Thymus (tissue), 11 donors: Measurements from ENCODE around the gene PLPPR4. TPM values are rescaled to one million over a fixed set of nuclear protein-coding genes. Genes with fewer than 3 reads are reported as not detected.

ENCODE experiments used
- DNase-seq, 9 donors: peaks; one replicate each; pipeline ENCODE4 v3.0.0-alpha.2; 2013; ENCODE audit warnings: low spot score in 9 of 9, low read depth in 6 of 9, missing footprints in 1 of 9
- H3K27ac ChIP-seq, 2 donors: one replicate each; pipeline ENCODE4 v1.5.1; 2013; ENCODE audit warnings: control low read depth in 1 of 2, low read depth in 1 of 2, low read length in 1 of 2, mild to moderate bottlenecking in 1 of 2, moderate library complexity in 1 of 2
- H3K27me3 ChIP-seq, 2 donors: one replicate each; pipeline ENCODE4 v1.5.1; 2013; ENCODE audit warnings: low read length in 1 of 2; ENCODE audit not compliant: control insufficient read depth in 2 of 2, insufficient read depth in 1 of 2
- H3K36me3 ChIP-seq, 2 donors: one replicate each; pipeline ENCODE4 v1.5.1; 2013; ENCODE audit warnings: low read length in 1 of 2, mild to moderate bottlenecking in 1 of 2, moderate library complexity in 1 of 2; ENCODE audit not compliant: control insufficient read depth in 2 of 2, insufficient read depth in 2 of 2
- H3K4me1 ChIP-seq, 2 donors: one replicate each; pipeline ENCODE4 v1.5.1; 2013; ENCODE audit warnings: low read length in 2 of 2; ENCODE audit not compliant: control insufficient read depth in 2 of 2, insufficient read depth in 2 of 2
- H3K4me3 ChIP-seq, 2 donors: one replicate each; pipeline ENCODE4 v1.5.1; 2013; ENCODE audit warnings: low read length in 2 of 2, control low read depth in 1 of 2, mild to moderate bottlenecking in 1 of 2
- H3K9me3 ChIP-seq, 2 donors: one replicate each; pipeline ENCODE4 v1.5.1; 2013; ENCODE audit warnings: low read length in 1 of 2, mild to moderate bottlenecking in 1 of 2; ENCODE audit not compliant: control insufficient read depth in 2 of 2, insufficient read depth in 1 of 2
- WGBS: extraction: QIAGEN DNeasy Blood & Tissue Kit; methylation state at CpG from one replicate; pipeline ENCODE4 v1.1.7; 2013; 5-methylcytosine and 5-hydroxymethylcytosine counted together
- polyA plus RNA-seq: library from polyadenylated mRNA; stranded (reverse); fragments of 200-250 nt; gene quantifications from one replicate; pipeline ENCODE4 v1.2.3, GENCODE V29; 2013
- total RNA-seq: library from RNA; stranded (reverse); fragments of 120-200 nt; gene quantifications from one replicate; pipeline ENCODE4 v1.2.4, GENCODE V29; 2013
- donor health status: healthy.

Gene PLPPR4
- total and polyA plus RNA-seq, 2 donors: 0.30 to 0.42 TPM

DNA sequence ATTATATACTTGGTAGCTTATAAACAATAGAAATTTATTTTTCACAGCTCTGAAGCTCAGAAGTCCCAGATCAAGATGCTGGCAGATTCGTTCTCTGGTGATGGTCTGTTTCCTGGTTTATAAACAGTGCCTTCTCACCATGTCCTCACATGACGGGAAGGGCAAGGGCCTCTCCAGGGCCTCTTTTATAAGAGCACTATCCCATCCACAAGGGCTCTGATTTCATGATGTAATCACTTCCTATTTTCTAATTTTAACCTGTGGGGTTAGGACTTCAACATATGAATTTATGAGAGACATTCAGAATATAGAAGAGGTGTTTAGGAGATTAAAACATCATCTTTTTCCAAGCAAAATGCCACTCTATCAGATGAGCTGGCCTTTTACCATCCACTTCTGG is 32.1 kb upstream of the PLPPR4 start:
- 72% methylated on average over 2 of the region's 2 CpGs for WGBS
- Histone ChIP-seq H3K36me3 (no peaks in the 10 kb centered on the region), H3K4me1 (no peaks in the 10 kb centered on the region), H3K27me3 (no peaks in the 10 kb centered on the region), H3K27ac (no peak overlapping the region), H3K4me3 (no peak overlapping the region), H3K9me3 (no peaks in the 10 kb centered on the region)
- DNase-seq: no peak

DNA sequence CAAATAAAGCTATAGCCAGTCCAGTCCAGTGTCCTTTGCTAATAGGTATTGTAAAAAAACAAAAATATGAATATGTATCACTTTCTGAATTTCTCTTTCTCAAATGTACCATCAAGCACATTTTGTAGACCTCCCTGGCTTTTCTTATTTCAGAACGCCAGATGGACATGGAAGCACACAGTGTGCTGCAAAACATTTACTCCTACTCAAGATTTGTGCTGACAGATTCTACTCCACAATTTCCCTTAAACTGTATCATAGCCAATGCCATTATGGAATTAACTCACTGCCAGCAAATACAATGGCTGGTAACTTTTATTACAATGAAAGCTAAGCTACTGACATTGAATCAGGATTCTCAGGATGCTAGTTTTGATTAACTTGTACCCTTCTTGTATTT is 30.8 kb upstream of the PLPPR4 start:
- 98% methylated on average over 1 of the region's 1 CpG for WGBS
- H3K9me3 ChIP-seq: no peaks in the 10 kb centered on the region
- H3K36me3 ChIP-seq: no peaks in the 10 kb centered on the region
- no peaks in the 10 kb centered on the region for H3K27me3 ChIP-seq
- H3K4me1 ChIP-seq: no peaks in the 10 kb centered on the region
- no peak overlapping the region for H3K4me3 ChIP-seq
- no peak overlapping the region for H3K27ac ChIP-seq
- DNase-seq: no peak

DNA sequence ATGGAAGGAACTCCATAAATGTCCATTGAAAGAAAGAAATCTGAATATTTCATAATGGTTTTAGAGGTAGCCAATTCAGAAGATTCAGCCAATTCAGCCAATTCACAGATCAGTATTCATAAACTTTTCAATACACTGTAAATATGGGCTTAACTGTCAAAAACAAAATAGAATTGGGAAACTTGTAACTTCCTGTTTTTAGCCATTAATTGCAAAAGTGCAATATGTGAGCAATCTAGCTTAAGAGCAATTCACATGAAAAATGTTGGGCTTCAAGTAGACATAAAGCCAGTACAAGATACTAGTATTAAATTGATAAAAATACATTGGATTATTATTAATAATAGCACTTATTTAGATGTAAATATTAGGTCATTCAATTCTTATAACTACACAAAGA is 27.5 kb upstream of the PLPPR4 start:
- Histone ChIP-seq H3K4me1 (no peaks in the 10 kb centered on the region), H3K4me3 (no peak overlapping the region), H3K27ac (no peak overlapping the region), H3K9me3 (no peaks in the 10 kb centered on the region), H3K36me3 (no peaks in the 10 kb centered on the region), H3K27me3 (no peaks in the 10 kb centered on the region)
- DNase-seq: no peak

DNA sequence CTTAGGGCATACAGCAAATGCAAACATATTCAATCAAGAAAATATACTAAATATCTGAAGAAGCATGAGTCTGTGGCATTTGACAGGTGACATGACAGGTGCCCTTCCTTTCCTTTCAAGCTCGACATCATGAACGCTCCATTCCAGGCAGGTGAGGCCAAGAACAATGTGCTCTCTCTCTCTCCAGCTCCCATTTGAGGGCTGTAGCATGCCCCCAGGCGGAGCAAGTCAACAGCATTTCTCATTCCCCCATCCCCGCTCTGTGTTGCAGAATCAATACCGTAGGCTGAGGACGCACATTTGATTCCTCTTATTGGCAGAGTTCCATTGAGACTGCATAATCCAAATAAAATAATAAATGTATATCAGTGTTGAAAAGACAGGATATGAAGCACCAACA is 24.6 kb upstream of the PLPPR4 start:
- Histone ChIP-seq H3K9me3 (no peaks in the 10 kb centered on the region), H3K36me3 (no peaks in the 10 kb centered on the region), H3K4me3 (no peak overlapping the region), H3K27me3 (no peaks in the 10 kb centered on the region), H3K27ac (no peak overlapping the region), H3K4me1 (no peaks in the 10 kb centered on the region)
- 87% methylated on average over 6 of the region's 6 CpGs for WGBS
- DNase-seq: no peak

DNA sequence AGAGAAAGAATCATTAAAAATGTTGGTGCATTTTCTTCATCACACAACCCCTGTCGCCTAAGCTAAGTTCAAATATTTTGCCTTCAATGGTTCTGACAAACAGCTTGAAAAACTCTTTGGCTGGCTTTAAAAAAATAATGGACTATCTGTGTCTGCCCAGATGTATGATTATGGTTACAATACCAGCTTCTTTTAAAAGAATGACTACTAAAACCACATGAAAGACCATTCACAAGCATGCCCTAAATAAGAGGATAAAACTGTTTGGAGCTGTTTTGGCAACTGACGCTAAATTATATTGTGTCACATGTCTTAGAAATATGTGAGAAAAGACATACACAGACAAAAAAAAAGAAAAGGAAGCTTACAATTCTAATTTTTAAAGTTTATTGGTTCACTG is 23.7 kb upstream of the PLPPR4 start:
- no peaks in the 10 kb centered on the region for H3K36me3 ChIP-seq
- no peaks in the 10 kb centered on the region for H3K27me3 ChIP-seq
- no peak overlapping the region for H3K27ac ChIP-seq
- no peak for DNase-seq
- H3K4me1 ChIP-seq: no peaks in the 10 kb centered on the region
- no peaks in the 10 kb centered on the region for H3K9me3 ChIP-seq
- 96% methylated on average over 2 of the region's 2 CpGs for WGBS
- no peak overlapping the region for H3K4me3 ChIP-seq

DNA sequence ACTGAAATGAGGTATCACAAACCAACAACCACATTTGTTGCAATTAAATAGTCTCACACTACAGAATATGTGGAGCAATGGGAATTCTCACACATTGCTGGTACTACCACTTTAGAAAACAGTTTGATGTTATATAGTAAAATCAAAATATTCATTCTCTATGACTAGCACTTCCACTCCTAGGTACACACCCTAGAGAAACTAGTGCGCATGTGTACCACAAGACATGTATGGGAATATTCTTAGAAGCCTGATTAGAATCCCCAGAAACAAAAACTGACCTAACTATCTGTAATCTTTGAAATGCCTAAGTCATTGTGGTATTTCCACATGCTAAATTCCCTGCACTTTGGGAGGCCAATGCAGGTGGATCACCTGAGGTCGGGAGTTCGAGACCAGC is 18.1 kb upstream of the PLPPR4 start:
- 96% methylated on average over 3 of the region's 3 CpGs for WGBS
- H3K27me3 ChIP-seq: no peaks in the 10 kb centered on the region
- DNase-seq: no peak

DNA sequence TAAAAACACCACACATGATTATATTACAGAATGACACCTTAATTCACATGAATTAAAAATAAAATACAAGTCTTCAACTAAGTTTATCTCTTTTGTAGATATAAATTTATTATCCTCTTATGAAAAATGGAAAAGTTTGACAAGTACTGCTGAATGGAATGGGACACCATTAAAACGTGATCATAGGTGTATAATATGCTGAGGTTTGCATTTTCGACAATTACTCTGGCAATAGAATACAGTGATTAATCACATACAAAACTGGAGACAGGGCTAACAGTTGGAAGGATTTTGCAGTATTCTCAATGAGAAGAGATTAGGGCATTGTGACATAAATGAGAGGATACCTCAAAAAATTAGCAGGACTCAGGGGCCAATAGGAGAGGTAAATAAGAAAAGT is 17.1 kb upstream of the PLPPR4 start:
- Histone ChIP-seq H3K4me3 (no peak overlapping the region), H3K27me3 (no peaks in the 10 kb centered on the region), H3K4me1 (no peaks in the 10 kb centered on the region), H3K9me3 (no peaks in the 10 kb centered on the region), H3K36me3 (no peaks in the 10 kb centered on the region), H3K27ac (no peak overlapping the region)
- no peak for DNase-seq
- WGBS: 93% methylated on average over 2 of the region's 2 CpGs

More for the DNA sequence above, 18.1 kb upstream of the PLPPR4 start:
- no peaks in the 10 kb centered on the region for H3K4me1 ChIP-seq
- no peaks in the 10 kb centered on the region for H3K9me3 ChIP-seq
- no peak overlapping the region for H3K27ac ChIP-seq
- H3K4me3 ChIP-seq: no peak overlapping the region
- no peaks in the 10 kb centered on the region for H3K36me3 ChIP-seq

DNA sequence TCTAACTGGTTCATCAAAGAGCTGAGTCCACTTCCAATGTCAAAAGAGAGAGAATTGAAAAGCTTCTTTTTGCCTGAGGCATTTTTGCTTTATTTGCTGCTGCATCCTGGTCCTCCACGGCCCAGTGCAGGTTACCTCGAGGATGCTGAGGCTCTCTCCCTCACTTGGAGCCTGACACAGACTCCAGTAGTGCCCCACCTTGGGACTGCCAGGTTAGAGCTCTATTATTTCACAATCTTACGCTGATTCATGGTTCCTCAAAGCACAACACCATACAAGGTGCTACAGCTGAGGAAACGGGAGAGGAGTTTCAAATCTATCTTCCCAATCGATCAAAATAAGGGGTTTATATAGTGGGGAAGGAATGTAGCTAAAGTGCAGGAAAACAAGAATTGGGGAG is 13.6 kb upstream of the PLPPR4 start:
- no peaks in the 10 kb centered on the region for H3K4me1 ChIP-seq
- no peak overlapping the region for H3K27ac ChIP-seq
- 69% methylated on average over 5 of the region's 5 CpGs for WGBS
- H3K36me3 ChIP-seq: no peaks in the 10 kb centered on the region
- H3K27me3 ChIP-seq: no peaks in the 10 kb centered on the region
- no peaks in the 10 kb centered on the region for H3K9me3 ChIP-seq
- no peak overlapping the region for H3K4me3 ChIP-seq
- DNase-seq: no peak

DNA sequence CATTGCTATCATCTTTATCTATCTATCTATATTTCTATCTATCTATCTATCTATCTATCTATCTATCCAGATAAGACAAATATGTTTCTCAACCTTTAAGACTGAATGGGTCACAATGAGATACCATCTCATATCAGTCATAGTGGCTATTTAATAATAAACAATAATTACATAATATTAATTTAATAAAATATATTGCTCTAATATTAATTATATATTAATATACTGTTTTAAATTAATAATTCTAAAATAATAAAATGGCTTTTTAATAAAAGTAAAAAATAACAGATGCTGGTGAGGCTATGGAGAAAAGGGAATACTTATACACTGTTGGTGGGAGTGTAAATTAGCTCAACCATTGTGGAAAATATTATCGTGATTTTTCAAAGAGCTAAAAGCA is 13.0 kb upstream of the PLPPR4 start:
- 97% methylated on average over 1 of the region's 1 CpG for WGBS
- no peak for DNase-seq
- H3K4me3 ChIP-seq: no peak overlapping the region
- no peaks in the 10 kb centered on the region for H3K36me3 ChIP-seq
- no peak overlapping the region for H3K27ac ChIP-seq
- no peaks in the 10 kb centered on the region for H3K4me1 ChIP-seq
- no peaks in the 10 kb centered on the region for H3K27me3 ChIP-seq
- H3K9me3 ChIP-seq: no peaks in the 10 kb centered on the region

DNA sequence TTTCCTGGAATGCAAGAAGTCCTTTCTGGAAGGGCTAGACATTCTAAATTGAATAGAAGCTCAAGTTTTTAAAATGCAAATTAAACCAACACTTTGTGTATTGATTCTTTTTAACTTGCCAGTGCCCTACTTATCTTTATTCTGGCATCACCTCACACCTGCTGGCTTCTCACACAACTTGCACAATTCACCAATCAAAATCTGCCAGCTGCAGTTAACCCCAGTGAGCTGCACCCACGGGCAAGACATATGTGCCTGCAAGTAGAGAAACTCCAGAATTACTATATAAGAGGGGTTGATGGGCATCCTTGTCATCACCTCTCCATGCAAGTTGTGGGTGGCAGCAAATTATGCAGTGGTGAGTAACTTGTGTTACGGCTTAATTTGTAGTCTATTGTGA is 11.7 kb upstream of the PLPPR4 start:
- H3K4me3 ChIP-seq: no peak overlapping the region
- H3K27me3 ChIP-seq: no peaks in the 10 kb centered on the region
- H3K9me3 ChIP-seq: no peaks in the 10 kb centered on the region
- WGBS: 80% methylated on average over 2 of the region's 2 CpGs
- no peaks in the 10 kb centered on the region for H3K4me1 ChIP-seq
- no peak overlapping the region for H3K27ac ChIP-seq
- H3K36me3 ChIP-seq: no peaks in the 10 kb centered on the region
- DNase-seq: no peak
